ENCODE results near the gene C14orf180.

The C14orf180 gene

DNA sequence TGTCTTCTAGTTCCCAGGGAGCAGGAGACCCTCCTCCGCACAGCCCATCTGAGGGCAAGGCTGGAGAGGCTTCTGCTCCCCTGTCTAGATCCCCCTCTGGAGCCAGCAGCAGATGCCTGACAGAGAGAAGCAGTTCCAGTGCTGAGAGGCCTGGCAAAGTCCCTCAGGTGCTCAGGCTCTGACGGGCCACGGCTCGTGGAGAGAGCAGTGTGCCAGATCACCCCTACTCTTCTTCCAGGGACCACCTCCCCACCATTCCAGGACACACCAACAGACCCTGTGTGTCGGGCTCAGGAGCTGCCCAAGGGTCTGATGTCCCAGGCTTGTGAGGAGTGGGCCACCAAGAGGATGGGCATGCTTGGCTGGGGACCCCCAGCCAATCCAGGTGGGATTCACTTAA, 22.5 kb upstream of the C14orf180 start:
- CTCF ChIA-PET = no interaction called here
- H3K4me3 ChIP-seq (ENCODE audit: low read depth, low read length) = no peak overlapping the region
- TF ChIP-seq, protein P1, sequence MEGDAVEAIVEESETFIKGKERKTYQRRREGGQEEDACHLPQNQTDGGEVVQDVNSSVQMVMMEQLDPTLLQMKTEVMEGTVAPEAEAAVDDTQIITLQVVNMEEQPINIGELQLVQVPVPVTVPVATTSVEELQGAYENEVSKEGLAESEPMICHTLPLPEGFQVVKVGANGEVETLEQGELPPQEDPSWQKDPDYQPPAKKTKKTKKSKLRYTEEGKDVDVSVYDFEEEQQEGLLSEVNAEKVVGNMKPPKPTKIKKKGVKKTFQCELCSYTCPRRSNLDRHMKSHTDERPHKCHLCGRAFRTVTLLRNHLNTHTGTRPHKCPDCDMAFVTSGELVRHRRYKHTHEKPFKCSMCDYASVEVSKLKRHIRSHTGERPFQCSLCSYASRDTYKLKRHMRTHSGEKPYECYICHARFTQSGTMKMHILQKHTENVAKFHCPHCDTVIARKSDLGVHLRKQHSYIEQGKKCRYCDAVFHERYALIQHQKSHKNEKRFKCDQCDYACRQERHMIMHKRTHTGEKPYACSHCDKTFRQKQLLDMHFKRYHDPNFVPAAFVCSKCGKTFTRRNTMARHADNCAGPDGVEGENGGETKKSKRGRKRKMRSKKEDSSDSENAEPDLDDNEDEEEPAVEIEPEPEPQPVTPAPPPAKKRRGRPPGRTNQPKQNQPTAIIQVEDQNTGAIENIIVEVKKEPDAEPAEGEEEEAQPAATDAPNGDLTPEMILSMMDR (IDR thresholded peaks at IDR 0.05; ENCODE audit: insufficient read depth, low read length, missing control alignments) = no peak
- no peak for DNase-seq (ENCODE audit: low read depth, low spot score)
- POLR2A ChIA-PET = no interaction called here

DNA sequence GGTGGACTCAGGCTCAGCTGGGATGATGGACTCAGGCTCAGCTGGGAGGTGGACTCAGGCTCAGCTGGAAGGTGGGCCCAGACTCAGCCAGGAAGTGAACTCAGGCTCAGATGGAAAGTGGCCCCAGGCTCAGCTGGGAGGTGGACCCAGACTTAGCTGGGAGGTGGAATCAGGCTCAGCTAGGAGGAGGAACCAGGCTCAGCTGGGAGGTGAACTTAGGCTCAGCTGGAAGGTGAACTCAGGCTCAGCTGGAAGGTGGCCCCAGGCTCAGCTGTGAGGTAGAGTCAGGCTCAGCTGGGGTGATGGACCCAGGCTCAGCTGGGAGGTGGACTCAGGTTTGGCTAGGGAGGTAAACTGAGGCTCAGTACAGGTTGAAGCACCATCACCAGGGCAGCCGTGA, 21.8 kb upstream of the C14orf180 start:
- H3K4me3 ChIP-seq (ENCODE audit: low read depth, low read length) = no peak overlapping the region
- ChIA-PET POLR2A (no interaction called here), CTCF (no interaction called here)
- DNase-seq (ENCODE audit: low read depth, low spot score) = no peak
- TF ChIP-seq, protein P1 (IDR thresholded peaks at IDR 0.05; ENCODE audit: insufficient read depth, low read length, missing control alignments) = no peak

DNA sequence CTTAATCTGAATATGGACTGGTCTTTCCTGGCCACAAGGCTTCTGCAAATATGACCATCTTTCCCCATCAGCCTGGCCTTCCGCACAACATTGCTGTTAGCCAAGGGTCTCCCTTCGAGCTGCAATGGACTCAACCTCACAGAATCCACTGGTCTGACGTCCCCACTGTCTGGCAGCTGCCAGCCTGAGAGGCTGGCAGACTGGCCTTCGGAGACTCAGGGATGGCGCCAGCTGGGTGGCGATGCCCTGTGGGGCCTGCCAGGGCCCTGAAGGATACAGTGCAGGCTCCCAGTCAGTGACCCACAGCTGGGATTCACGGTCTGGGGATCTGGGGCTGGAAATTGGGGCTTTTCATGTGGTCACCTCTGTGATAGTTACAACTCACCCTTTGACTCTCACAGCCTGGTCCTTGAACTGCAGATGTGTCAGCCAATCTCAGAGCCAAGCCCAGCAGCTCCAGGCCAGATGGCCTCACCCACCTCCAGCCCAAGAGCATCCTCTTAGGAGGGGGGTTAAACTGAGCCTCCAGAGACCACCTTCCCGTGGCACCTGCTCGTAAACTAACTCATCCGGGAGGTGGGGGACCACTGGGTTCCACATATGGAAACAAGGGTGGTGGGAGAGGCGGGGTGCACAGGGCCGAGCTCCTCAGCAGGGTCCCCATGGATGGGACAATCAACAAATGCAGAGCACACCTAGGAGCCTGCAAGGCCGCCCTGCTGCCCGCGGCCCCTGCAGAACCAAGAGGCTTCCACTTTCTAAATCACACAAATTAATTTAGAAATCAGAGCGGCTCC, 21.1 kb upstream of the C14orf180 start:
- no peak for DNase-seq (ENCODE audit: low read depth, low spot score)
- POLR2A ChIA-PET = no interaction called here

DNA sequence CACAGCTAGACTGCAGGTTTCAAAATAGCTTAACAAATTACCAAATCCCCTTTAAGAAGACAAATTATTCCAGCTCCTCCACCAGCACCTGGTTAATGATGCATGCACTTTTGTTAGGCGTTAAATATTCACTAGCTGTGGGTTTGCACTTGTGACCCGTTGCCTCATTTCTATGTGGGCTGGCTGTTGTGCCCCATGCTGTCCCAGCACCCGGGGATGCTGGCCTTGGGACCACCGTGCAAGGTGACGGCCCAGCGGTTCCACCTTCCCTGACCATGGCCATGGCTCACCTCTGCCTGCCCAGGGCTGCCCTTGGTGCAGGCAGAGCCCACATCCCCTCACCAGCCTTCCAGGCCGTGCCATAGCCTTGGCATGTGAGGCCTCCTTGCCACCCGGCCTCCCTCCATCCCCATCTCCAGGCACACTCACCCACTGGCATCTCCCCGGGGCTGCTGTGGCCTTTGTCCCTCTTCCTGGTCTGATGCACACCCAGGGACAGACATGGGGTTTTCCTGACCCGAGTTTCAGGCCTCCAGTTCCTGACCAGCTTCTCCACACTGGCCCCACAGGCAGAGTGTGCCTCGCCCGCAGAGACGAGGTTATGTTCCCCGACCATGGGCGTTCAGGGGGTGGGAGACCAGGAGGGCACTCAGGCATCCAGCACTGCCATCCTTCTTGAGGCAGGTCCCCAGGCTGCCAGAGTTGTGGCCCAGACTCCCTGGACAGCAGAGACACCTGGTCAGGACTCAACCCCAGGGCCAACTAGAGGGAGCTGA, 20.3 kb upstream of the C14orf180 start:
- no peak overlapping the region for H3K4me3 ChIP-seq (ENCODE audit: low read depth, low read length)
- no peak for DNase-seq (ENCODE audit: low read depth, low spot score)
- CTCF ChIA-PET = interaction anchor here (1.3 kb wide), 1 partner anchor 422 kb away, joined by 3 read pairs; no protein-coding TSS in a partner anchor
- POLR2A ChIA-PET = no interaction called here
- TF ChIP-seq, protein P1 (IDR thresholded peaks at IDR 0.05; ENCODE audit: insufficient read depth, low read length, missing control alignments) = no peak

More for the DNA sequence above, 21.1 kb upstream of the C14orf180 start:
- H3K4me3 ChIP-seq (ENCODE audit: low read depth, low read length) = no peak overlapping the region
- TF ChIP-seq, protein P1 (IDR thresholded peaks at IDR 0.05; ENCODE audit: insufficient read depth, low read length, missing control alignments) = no peak
- CTCF ChIA-PET = interaction anchor here (1.3 kb wide), 1 partner anchor 421 kb away, joined by 3 read pairs; no protein-coding TSS in a partner anchor

DNA sequence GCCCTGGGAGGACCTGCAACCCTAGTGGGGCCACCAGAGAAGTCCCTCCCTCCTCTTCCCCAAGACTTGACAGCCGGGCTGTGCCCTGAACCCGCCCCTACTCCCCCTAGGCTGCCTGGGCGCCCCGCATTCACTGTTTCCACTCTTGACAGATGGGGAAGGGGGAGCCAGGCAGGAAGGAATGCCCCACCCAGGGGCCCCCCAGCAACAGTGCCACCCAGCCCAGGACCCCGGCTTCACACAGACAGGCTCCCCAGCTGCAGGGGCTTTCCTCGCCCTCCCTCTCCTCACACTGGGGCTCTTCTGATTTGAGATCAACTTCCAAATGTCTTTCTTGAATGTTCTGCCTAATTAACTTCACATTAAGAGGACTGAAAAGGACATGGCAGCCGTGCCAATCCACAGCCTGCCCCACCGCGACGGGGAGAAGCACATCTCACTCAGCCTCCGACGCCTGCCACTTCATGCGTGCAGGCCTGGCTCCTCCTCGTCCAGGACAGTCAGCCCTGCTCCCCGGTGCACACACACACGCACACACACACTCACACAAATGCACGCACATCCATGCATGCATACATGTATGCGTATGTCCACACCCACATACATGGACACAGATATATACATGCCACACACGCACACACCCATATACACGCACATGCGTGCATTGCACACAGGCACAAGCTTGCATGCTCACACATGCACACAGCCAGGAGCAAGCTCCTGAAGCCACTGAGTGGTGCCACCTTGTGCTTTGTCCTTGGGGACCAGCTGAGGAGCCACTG, 19.6 kb upstream of the C14orf180 start:
- no peak for DNase-seq (ENCODE audit: low read depth, low spot score)
- H3K4me3 ChIP-seq (ENCODE audit: low read depth, low read length) = no peak overlapping the region
- ChIA-PET POLR2A (no interaction called here), CTCF (interaction anchor here (0.9 kb wide), 1 partner anchor 482 kb away, joined by 3 read pairs; no protein-coding TSS in a partner anchor)
- TF ChIP-seq, protein P1 (IDR thresholded peaks at IDR 0.05; ENCODE audit: insufficient read depth, low read length, missing control alignments) = no peak
